ENCODE measurements around the gene UBAC2.

DNA sequence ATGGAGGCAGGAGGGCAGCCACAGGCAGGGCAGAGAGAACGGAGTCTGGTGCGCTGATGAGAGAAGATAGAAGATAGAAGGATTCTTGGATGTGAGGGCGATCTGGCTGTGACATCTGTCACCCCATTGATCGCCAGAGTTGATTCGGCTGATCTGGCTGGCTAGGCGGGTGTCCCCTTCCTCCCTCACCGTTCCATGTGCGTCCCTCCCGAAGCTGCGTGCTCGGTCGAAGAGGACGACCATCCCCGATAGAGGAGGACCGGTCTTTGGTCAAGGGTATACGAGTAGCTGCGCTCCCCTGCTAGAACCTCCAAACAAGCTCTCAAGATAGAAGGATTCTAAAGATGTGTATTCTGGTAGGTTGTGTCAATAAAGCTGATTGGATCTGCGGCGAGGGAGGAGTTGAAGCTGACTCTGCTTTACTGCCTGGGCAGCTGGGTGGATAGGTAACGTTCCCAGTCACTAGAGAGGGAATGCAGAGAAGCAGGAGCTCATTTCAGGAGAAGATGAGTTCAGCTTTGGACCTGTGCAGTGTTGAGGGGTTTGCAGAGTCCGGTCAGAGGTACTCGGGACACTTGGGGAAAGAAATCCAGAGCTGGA, 5.1 kb downstream of the UBAC2 start:
- TF ChIP-seq, protein P1, sequence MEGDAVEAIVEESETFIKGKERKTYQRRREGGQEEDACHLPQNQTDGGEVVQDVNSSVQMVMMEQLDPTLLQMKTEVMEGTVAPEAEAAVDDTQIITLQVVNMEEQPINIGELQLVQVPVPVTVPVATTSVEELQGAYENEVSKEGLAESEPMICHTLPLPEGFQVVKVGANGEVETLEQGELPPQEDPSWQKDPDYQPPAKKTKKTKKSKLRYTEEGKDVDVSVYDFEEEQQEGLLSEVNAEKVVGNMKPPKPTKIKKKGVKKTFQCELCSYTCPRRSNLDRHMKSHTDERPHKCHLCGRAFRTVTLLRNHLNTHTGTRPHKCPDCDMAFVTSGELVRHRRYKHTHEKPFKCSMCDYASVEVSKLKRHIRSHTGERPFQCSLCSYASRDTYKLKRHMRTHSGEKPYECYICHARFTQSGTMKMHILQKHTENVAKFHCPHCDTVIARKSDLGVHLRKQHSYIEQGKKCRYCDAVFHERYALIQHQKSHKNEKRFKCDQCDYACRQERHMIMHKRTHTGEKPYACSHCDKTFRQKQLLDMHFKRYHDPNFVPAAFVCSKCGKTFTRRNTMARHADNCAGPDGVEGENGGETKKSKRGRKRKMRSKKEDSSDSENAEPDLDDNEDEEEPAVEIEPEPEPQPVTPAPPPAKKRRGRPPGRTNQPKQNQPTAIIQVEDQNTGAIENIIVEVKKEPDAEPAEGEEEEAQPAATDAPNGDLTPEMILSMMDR (IDR thresholded peaks at IDR 0.05): no peak
- TF ChIP-seq POLR2A (IDR thresholded peaks at IDR 0.05) (no peak), POLR2AphosphoS5 (IDR thresholded peaks at IDR 0.05) (no peak)

Data from sigmoid colon (tissue), 4 donors.